ENCODE results near the gene ATP10A. TPM values are rescaled to one million over a fixed set of nuclear protein-coding genes. Genes with fewer than 3 reads are reported as not detected.

Gene ATP10A
- total and polyA plus RNA-seq, 2 experiments from 2014 or later = 0.75 to 0.77 TPM

DNA sequence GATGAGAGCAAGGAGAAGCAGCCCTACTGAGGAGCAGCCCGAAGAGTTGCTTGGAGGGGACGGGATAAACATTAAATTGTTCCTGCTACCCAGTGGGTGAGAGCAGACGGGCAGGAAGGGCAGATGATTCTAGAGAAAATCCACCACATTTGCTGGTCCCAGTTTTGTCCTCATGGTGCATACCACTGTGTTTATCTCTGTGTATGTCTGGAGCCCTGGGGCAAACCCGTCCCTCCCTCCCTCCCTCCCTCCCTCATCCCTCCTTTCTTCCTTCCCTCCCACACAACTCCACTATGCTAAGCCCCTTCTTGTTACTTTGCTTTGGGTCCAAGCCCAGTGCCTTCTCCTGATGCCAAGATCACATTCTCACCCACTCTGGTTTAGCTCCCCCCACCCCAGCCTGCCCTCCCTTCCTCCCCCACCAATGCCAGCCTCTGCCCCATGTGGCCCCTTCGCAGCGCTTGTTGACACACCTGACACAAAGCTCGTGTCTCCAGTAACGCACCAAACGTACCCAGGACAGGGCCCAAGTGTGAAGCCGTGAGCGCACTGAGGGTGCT is 194.8 kb downstream of the ATP10A start:
- H3K79me2 ChIP-seq = no peaks in the 10 kb centered on the region
- no peaks in the 10 kb centered on the region for H3K27me3 ChIP-seq
- no peak overlapping the region for H3K4me3 ChIP-seq
- DNase-seq (ENCODE audit: low spot score) = no peak
- no peaks in the 10 kb centered on the region for H3K36me3 ChIP-seq (replicated peaks; ENCODE audit: insufficient read depth, low read depth)
- no peaks in the 10 kb centered on the region for H3K9me2 ChIP-seq (replicated peaks; ENCODE audit: insufficient read depth)
- H4K20me1 ChIP-seq (ENCODE audit: insufficient read depth, poor library complexity, severe bottlenecking) = no peaks in the 10 kb centered on the region
- TF ChIP-seq EZH2 (IDR thresholded peaks at IDR 0.05; ENCODE audit: borderline replicate concordance) (no peak), EZH2phosphoT487 (IDR thresholded peaks at IDR 0.05; ENCODE audit: low read depth, severe bottlenecking, unreplicated experiment) (no peak)
- H3K27ac ChIP-seq = no peak overlapping the region
- no peaks in the 10 kb centered on the region for H3K9me3 ChIP-seq (ENCODE audit: low read depth)
- H3K4me1 ChIP-seq (ENCODE audit: insufficient read depth) = peaks cover 22% of the 10 kb centered on the region
- H2AFZ ChIP-seq = no peak overlapping the region
- 88% methylated on average over 10 of the region's 11 CpGs for WGBS (ENCODE audit: low lambda C conversion rate, missing lambda C conversion rate)
- H3K4me2 ChIP-seq = no peak overlapping the region

DNA sequence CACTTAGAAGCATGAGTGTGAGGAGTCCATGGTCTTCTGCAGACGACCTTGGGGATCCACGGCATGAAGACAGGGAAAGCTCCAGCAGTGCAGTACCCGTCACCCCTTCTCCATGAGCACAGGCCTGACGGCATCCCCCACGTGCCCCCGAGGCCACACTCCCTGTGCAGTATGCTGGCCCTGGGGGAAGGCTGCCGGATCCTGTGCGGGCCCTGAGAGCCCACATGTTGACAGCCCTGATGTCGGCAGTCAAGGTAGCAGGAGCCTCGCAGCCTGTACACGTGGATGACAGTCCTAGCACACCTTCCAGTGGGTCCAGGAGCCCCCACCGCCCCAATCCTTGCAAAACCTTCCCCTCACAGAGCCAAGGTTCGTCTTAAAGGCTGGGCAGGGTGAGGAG is 195.3 kb downstream of the ATP10A start:
- no peak for TF ChIP-seq EZH2 (IDR thresholded peaks at IDR 0.05; ENCODE audit: borderline replicate concordance)
- no peak for TF ChIP-seq EZH2phosphoT487 (IDR thresholded peaks at IDR 0.05; ENCODE audit: low read depth, severe bottlenecking, unreplicated experiment)
- H3K4me1 ChIP-seq (ENCODE audit: insufficient read depth) = peaks cover 22% of the 10 kb centered on the region
- DNase-seq (ENCODE audit: low spot score) = no peak
- H3K27me3 ChIP-seq = no peaks in the 10 kb centered on the region
- H3K79me2 ChIP-seq = no peaks in the 10 kb centered on the region
- 84% methylated on average over 13 of the region's 13 CpGs for WGBS (ENCODE audit: low lambda C conversion rate, missing lambda C conversion rate)
- no peak overlapping the region for H3K27ac ChIP-seq
- no peaks in the 10 kb centered on the region for H3K36me3 ChIP-seq (replicated peaks; ENCODE audit: insufficient read depth, low read depth)
- H3K9me2 ChIP-seq (replicated peaks; ENCODE audit: insufficient read depth) = no peaks in the 10 kb centered on the region
- H3K9me3 ChIP-seq (ENCODE audit: low read depth) = no peaks in the 10 kb centered on the region
- H4K20me1 ChIP-seq (ENCODE audit: insufficient read depth, poor library complexity, severe bottlenecking) = no peaks in the 10 kb centered on the region
- no peak overlapping the region for H3K4me3 ChIP-seq
- H3K4me2 ChIP-seq = no peak overlapping the region
- H2AFZ ChIP-seq = no peak overlapping the region

DNA sequence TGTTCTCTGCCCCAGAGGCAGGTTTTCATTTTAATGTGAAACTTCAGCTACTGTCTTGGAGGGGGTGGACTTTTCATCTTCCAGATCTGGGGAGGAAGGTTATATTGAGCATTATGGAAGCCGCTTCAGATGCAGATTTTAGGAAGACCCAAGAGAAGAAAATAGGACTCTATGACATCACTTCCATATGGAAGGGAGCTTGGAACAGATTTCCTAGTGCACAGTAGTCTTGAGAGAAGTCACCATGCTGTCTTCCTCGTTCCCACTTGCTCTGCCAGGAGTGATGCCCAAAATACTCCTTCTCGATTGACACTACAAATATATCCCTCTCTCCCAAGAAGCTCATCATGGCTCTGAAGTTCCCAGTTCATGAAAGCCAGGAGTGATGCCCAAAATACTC is 197.2 kb downstream of the ATP10A start:
- TF ChIP-seq EZH2phosphoT487 (IDR thresholded peaks at IDR 0.05; ENCODE audit: low read depth, severe bottlenecking, unreplicated experiment) (no peak), EZH2 (IDR thresholded peaks at IDR 0.05; ENCODE audit: borderline replicate concordance) (no peak)
- TF ChIP-seq, protein P1, sequence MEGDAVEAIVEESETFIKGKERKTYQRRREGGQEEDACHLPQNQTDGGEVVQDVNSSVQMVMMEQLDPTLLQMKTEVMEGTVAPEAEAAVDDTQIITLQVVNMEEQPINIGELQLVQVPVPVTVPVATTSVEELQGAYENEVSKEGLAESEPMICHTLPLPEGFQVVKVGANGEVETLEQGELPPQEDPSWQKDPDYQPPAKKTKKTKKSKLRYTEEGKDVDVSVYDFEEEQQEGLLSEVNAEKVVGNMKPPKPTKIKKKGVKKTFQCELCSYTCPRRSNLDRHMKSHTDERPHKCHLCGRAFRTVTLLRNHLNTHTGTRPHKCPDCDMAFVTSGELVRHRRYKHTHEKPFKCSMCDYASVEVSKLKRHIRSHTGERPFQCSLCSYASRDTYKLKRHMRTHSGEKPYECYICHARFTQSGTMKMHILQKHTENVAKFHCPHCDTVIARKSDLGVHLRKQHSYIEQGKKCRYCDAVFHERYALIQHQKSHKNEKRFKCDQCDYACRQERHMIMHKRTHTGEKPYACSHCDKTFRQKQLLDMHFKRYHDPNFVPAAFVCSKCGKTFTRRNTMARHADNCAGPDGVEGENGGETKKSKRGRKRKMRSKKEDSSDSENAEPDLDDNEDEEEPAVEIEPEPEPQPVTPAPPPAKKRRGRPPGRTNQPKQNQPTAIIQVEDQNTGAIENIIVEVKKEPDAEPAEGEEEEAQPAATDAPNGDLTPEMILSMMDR (IDR thresholded peaks at IDR 0.05; ENCODE audit: poor library complexity) = no peak
- 97% methylated on average over 3 of the region's 3 CpGs for WGBS (ENCODE audit: low lambda C conversion rate, missing lambda C conversion rate)
- Histone ChIP-seq H3K36me3 (replicated peaks; ENCODE audit: insufficient read depth, low read depth) (no peaks in the 10 kb centered on the region), H3K4me1 (ENCODE audit: insufficient read depth) (peaks cover 14% of the 10 kb centered on the region), H3K9me3 (ENCODE audit: low read depth) (no peaks in the 10 kb centered on the region), H3K79me2 (no peaks in the 10 kb centered on the region), H3K4me3 (no peak overlapping the region), H3K9me2 (replicated peaks; ENCODE audit: insufficient read depth) (no peaks in the 10 kb centered on the region), H3K27me3 (no peaks in the 10 kb centered on the region), H2AFZ (no peak overlapping the region), H3K27ac (no peak overlapping the region), H4K20me1 (ENCODE audit: insufficient read depth, poor library complexity, severe bottlenecking) (no peaks in the 10 kb centered on the region), H3K4me2 (no peak overlapping the region)
- DNase-seq (ENCODE audit: low spot score) = no peak

DNA sequence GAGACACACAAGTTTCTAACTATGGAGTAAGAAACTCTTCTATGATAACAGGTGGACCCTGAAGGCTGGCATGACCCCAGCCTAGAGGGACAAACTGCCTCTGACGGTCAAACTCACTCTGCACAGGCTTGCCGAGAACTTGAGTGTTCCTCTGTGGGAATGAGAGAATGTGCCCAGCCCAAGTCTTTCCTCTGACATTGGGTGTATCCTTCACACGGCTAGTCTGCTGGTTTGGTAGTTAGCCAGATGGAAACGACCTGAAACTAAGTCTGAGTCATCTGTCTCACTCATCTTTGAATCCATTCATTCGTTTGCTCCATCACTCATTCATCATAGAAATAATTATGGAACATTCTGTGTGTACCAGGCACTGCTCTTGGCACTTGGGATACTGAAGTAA is 198.4 kb downstream of the ATP10A start:
- H3K27me3 ChIP-seq = no peaks in the 10 kb centered on the region
- H3K4me3 ChIP-seq = no peak overlapping the region
- no peak overlapping the region for H3K4me2 ChIP-seq
- H3K36me3 ChIP-seq (replicated peaks; ENCODE audit: insufficient read depth, low read depth) = no peaks in the 10 kb centered on the region
- TF ChIP-seq, protein P1 (IDR thresholded peaks at IDR 0.05; ENCODE audit: poor library complexity) = no peak
- TF ChIP-seq EZH2phosphoT487 (IDR thresholded peaks at IDR 0.05; ENCODE audit: low read depth, severe bottlenecking, unreplicated experiment) (no peak), EZH2 (IDR thresholded peaks at IDR 0.05; ENCODE audit: borderline replicate concordance) (no peak)
- no peaks in the 10 kb centered on the region for H3K9me3 ChIP-seq (ENCODE audit: low read depth)
- H3K27ac ChIP-seq = no peak overlapping the region
- no peaks in the 10 kb centered on the region for H3K9me2 ChIP-seq (replicated peaks; ENCODE audit: insufficient read depth)
- DNase-seq (ENCODE audit: low spot score) = no peak
- H3K4me1 ChIP-seq (ENCODE audit: insufficient read depth) = peaks cover 4% of the 10 kb centered on the region
- no peaks in the 10 kb centered on the region for H4K20me1 ChIP-seq (ENCODE audit: insufficient read depth, poor library complexity, severe bottlenecking)
- WGBS (ENCODE audit: low lambda C conversion rate, missing lambda C conversion rate) = 90% methylated on average over 5 of the region's 5 CpGs
- H3K79me2 ChIP-seq = no peaks in the 10 kb centered on the region
- no peak overlapping the region for H2AFZ ChIP-seq
